IPS-20b (cell line): ENCODE results near the gene TBX15.
A peak's percentile ranks its signal among the peaks of the same experiment; 100 is the strongest.

ENCODE experiments used
- H3K27ac ChIP-seq: one replicate; pipeline ENCODE4 v1.5.1; 2013; ENCODE audit warnings: low read length
- H3K27me3 ChIP-seq: 2 replicates; pipeline ENCODE4 v1.6.1; 2013; ENCODE audit warnings: mild to moderate bottlenecking, low read length, inconsistent platforms; ENCODE audit not compliant: insufficient read depth
- H3K36me3 ChIP-seq: 2 replicates; pipeline ENCODE4 v1.6.1; 2013; ENCODE audit warnings: low read depth, mild to moderate bottlenecking, inconsistent platforms, low read length, moderate library complexity; ENCODE audit not compliant: insufficient read depth
- H3K4me1 ChIP-seq: 2 replicates; pipeline ENCODE4 v1.6.1; 2013; ENCODE audit warnings: mild to moderate bottlenecking, control low read depth, inconsistent platforms, low read length, moderate library complexity; ENCODE audit not compliant: insufficient read depth
- H3K4me3 ChIP-seq: 2 replicates; pipeline ENCODE4 v1.5.1; 2013; ENCODE audit warnings: mild to moderate bottlenecking, low read length, inconsistent platforms
- H3K9ac ChIP-seq: 2 replicates; pipeline ENCODE4 v1.6.1; 2013; ENCODE audit warnings: low read depth, mild to moderate bottlenecking, inconsistent platforms, low read length, moderate library complexity
- H3K9me3 ChIP-seq: 2 replicates; pipeline ENCODE4 v1.6.1; 2013; ENCODE audit warnings: mild to moderate bottlenecking, low read depth, low read length, inconsistent platforms; ENCODE audit not compliant: insufficient read depth

Gene TBX15

GRCh38 chr1:118988186-118989005 lies at the start of gene TBX15:
TBX15 (minus strand) TSS chr1:118988343; CDS start chr1:118987795, 548 bp downstream.
- H3K36me3 ChIP-seq: no peaks in the 10 kb centered on the region
- H3K27ac ChIP-seq: no peak within 1 kb of the TSS
- H3K4me3 ChIP-seq: peak within 1 kb of the TSS; percentile 59
- peaks cover 30% of the 10 kb centered on the region for H3K4me1 ChIP-seq
- H3K9me3 ChIP-seq: no peaks in the 10 kb centered on the region; the same call in 1 of the 2 replicates
- peaks cover 100% of the 10 kb centered on the region for H3K27me3 ChIP-seq
- peak within 1 kb of the TSS; percentile 64; the same call in 1 of the 2 replicates for H3K9ac ChIP-seq

- Histone ChIP-seq H3K4me3 (no peak overlapping the region), H3K36me3 (no peaks in the 10 kb centered on the region)
These were observed 46.2 kb upstream of the TBX15 start for GRCh38 chr1:119034359-119034758.

GRCh38 chr1:119032986-119033385 lies 44.8 kb upstream of the TBX15 start:
- Histone ChIP-seq H3K9ac (no peak overlapping the region), H3K9me3 (no peaks in the 10 kb centered on the region), H3K4me1 (no peaks in the 10 kb centered on the region), H3K4me3 (no peak overlapping the region), H3K27me3 (no peaks in the 10 kb centered on the region), H3K27ac (no peak overlapping the region), H3K36me3 (no peaks in the 10 kb centered on the region)

More at GRCh38 chr1:119034359-119034758, 46.2 kb upstream of the TBX15 start:
- Histone ChIP-seq H3K27me3 (no peaks in the 10 kb centered on the region), H3K9ac (no peak overlapping the region), H3K9me3 (no peaks in the 10 kb centered on the region), H3K27ac (no peak overlapping the region), H3K4me1 (no peaks in the 10 kb centered on the region)

GRCh38 chr1:119027759-119028158 lies 39.6 kb upstream of the TBX15 start:
- Histone ChIP-seq H3K27ac (no peak overlapping the region), H3K9me3 (no peaks in the 10 kb centered on the region), H3K4me1 (no peaks in the 10 kb centered on the region)

GRCh38 chr1:119026956-119027355 lies 38.8 kb upstream of the TBX15 start:
- H3K27me3 ChIP-seq: no peaks in the 10 kb centered on the region
- H3K9ac ChIP-seq: no peak overlapping the region
- H3K9me3 ChIP-seq: no peaks in the 10 kb centered on the region
- no peaks in the 10 kb centered on the region for H3K4me1 ChIP-seq
- no peak overlapping the region for H3K27ac ChIP-seq
- no peaks in the 10 kb centered on the region for H3K36me3 ChIP-seq
- H3K4me3 ChIP-seq: no peak overlapping the region

More at GRCh38 chr1:119027759-119028158, 39.6 kb upstream of the TBX15 start:
- no peaks in the 10 kb centered on the region for H3K36me3 ChIP-seq
- H3K9ac ChIP-seq: no peak overlapping the region
- no peak overlapping the region for H3K4me3 ChIP-seq
- no peaks in the 10 kb centered on the region for H3K27me3 ChIP-seq

- no peaks in the 10 kb centered on the region for H3K36me3 ChIP-seq
- no peaks in the 10 kb centered on the region for H3K27me3 ChIP-seq
- H3K4me3 ChIP-seq: no peak overlapping the region
- no peaks in the 10 kb centered on the region for H3K4me1 ChIP-seq
- no peak overlapping the region for H3K27ac ChIP-seq
- no peak overlapping the region for H3K9ac ChIP-seq
- peaks cover 8% of the 10 kb centered on the region; the same call in 1 of the 2 replicates for H3K9me3 ChIP-seq
These were observed 27.4 kb upstream of the TBX15 start for GRCh38 chr1:119015547-119015946.

GRCh38 chr1:119012383-119012782 lies 24.2 kb upstream of the TBX15 start:
- no peaks in the 10 kb centered on the region; the same call in 1 of the 2 replicates for H3K27me3 ChIP-seq
- H3K36me3 ChIP-seq: no peaks in the 10 kb centered on the region
- H3K9ac ChIP-seq: no peak overlapping the region
- H3K9me3 ChIP-seq: no peaks in the 10 kb centered on the region
- H3K4me3 ChIP-seq: no peak overlapping the region
- H3K27ac ChIP-seq: no peak overlapping the region
- H3K4me1 ChIP-seq: peaks cover 5% of the 10 kb centered on the region; the same call in 1 of the 2 replicates

- H3K4me1 ChIP-seq: peaks cover 5% of the 10 kb centered on the region; the same call in 1 of the 2 replicates
- H3K27ac ChIP-seq: no peak overlapping the region
- no peak overlapping the region for H3K9ac ChIP-seq
- H3K36me3 ChIP-seq: no peaks in the 10 kb centered on the region
- no peak overlapping the region for H3K4me3 ChIP-seq
- no peaks in the 10 kb centered on the region for H3K9me3 ChIP-seq
- H3K27me3 ChIP-seq: no peaks in the 10 kb centered on the region; the same call in 1 of the 2 replicates
These were observed 23.6 kb upstream of the TBX15 start for GRCh38 chr1:119011706-119012105.

GRCh38 chr1:119011116-119011515 lies 23.0 kb upstream of the TBX15 start:
- Histone ChIP-seq H3K36me3 (no peaks in the 10 kb centered on the region), H3K9ac (no peak overlapping the region), H3K27ac (no peak overlapping the region), H3K27me3 (no peaks in the 10 kb centered on the region; the same call in 1 of the 2 replicates), H3K9me3 (no peaks in the 10 kb centered on the region), H3K4me3 (no peak overlapping the region), H3K4me1 (peaks cover 5% of the 10 kb centered on the region; the same call in 1 of the 2 replicates)

- peaks cover 6% of the 10 kb centered on the region; the same call in 1 of the 2 replicates for H3K27me3 ChIP-seq
- peaks cover 5% of the 10 kb centered on the region; the same call in 1 of the 2 replicates for H3K4me1 ChIP-seq
- no peaks in the 10 kb centered on the region for H3K9me3 ChIP-seq
- no peaks in the 10 kb centered on the region for H3K36me3 ChIP-seq
- H3K9ac ChIP-seq: no peak overlapping the region
- no peak overlapping the region for H3K27ac ChIP-seq
- no peak overlapping the region for H3K4me3 ChIP-seq
These were observed 22.1 kb upstream of the TBX15 start for GRCh38 chr1:119010201-119010600.

GRCh38 chr1:119009312-119009655 lies 21.1 kb upstream of the TBX15 start:
- no peaks in the 10 kb centered on the region for H3K9me3 ChIP-seq
- peak overlapping the region; percentile 59; the same call in 1 of the 2 replicates for H3K4me3 ChIP-seq
- H3K4me1 ChIP-seq: peaks cover 5% of the 10 kb centered on the region; the same call in 1 of the 2 replicates
- H3K36me3 ChIP-seq: no peaks in the 10 kb centered on the region
- H3K27me3 ChIP-seq: peaks cover 6% of the 10 kb centered on the region; the same call in 1 of the 2 replicates
- H3K27ac ChIP-seq: no peak overlapping the region
- peak overlapping the region; percentile 52; the same call in 1 of the 2 replicates for H3K9ac ChIP-seq
